Measurements from ENCODE around the gene NFASC.

The NFASC gene

DNA sequence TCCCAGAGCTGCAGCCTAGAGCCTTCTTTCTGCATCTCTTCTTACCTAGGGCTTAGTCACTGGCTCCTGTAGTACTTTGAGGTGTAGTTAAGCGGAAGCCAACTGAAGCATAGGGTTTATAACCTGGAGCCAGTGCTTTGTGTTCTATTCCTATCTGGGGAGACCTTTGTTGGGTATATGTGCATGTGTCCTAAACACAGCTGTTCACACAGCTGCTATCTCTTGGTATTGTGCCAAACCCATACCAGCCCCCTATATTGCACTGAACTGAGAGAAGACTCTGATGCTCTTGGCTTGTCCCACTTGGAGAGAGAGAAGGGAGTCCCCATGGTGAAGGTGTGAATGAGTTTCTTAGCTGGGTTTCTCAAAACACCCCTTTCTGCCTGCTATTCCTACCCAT lies 17.2 kb upstream of the NFASC start:
- Histone ChIP-seq H3K27me3 (ENCODE audit: low read depth, low read length) (peaks cover 36% of the 10 kb centered on the region), H3K79me2 (ENCODE audit: low read length) (no peaks in the 10 kb centered on the region), H3K9me3 (ENCODE audit: insufficient read depth, low read length) (no peaks in the 10 kb centered on the region), H3K4me3 (ENCODE audit: low read length) (no peak overlapping the region), H2AFZ (ENCODE audit: low read depth, low read length) (no peak overlapping the region), H3K9ac (ENCODE audit: low read length) (no peak overlapping the region), H3K4me2 (ENCODE audit: low read length) (no peak overlapping the region), H3K4me1 (ENCODE audit: low read length) (no peaks in the 10 kb centered on the region), H3K27ac (ENCODE audit: low read length) (no peak overlapping the region), H3K36me3 (replicated peaks; ENCODE audit: low read depth, low read length) (no peaks in the 10 kb centered on the region), H4K20me1 (ENCODE audit: insufficient read depth, low read length) (no peaks in the 10 kb centered on the region)
- TF ChIP-seq, protein P1, sequence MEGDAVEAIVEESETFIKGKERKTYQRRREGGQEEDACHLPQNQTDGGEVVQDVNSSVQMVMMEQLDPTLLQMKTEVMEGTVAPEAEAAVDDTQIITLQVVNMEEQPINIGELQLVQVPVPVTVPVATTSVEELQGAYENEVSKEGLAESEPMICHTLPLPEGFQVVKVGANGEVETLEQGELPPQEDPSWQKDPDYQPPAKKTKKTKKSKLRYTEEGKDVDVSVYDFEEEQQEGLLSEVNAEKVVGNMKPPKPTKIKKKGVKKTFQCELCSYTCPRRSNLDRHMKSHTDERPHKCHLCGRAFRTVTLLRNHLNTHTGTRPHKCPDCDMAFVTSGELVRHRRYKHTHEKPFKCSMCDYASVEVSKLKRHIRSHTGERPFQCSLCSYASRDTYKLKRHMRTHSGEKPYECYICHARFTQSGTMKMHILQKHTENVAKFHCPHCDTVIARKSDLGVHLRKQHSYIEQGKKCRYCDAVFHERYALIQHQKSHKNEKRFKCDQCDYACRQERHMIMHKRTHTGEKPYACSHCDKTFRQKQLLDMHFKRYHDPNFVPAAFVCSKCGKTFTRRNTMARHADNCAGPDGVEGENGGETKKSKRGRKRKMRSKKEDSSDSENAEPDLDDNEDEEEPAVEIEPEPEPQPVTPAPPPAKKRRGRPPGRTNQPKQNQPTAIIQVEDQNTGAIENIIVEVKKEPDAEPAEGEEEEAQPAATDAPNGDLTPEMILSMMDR (IDR thresholded peaks at IDR 0.05; ENCODE audit: low read depth, low read length) = no peak
- no peak for TF ChIP-seq EZH2phosphoT487 (IDR thresholded peaks at IDR 0.05; ENCODE audit: low read depth)

DNA sequence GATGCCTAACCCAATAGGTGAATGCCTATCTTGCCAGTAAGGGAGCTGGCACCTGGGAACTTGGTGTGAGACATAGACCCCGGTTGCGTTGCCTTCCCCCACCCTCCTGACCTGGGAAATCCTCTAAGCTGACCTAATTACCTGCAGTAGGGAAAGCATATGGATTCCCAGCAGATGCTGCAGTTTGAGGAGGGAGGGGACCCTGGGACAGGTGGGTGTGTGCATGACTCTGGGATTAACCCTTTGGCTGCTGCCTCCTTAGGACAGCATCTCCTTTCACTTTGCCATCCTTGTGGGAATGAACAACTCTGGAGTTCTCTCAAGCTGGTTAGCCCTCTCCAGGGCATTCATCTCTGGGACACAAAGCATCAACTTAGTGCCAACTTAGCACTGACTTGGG lies 16.4 kb upstream of the NFASC start:
- Histone ChIP-seq H3K4me2 (ENCODE audit: low read length) (no peak overlapping the region), H3K27me3 (ENCODE audit: low read depth, low read length) (peaks cover 36% of the 10 kb centered on the region)

DNA sequence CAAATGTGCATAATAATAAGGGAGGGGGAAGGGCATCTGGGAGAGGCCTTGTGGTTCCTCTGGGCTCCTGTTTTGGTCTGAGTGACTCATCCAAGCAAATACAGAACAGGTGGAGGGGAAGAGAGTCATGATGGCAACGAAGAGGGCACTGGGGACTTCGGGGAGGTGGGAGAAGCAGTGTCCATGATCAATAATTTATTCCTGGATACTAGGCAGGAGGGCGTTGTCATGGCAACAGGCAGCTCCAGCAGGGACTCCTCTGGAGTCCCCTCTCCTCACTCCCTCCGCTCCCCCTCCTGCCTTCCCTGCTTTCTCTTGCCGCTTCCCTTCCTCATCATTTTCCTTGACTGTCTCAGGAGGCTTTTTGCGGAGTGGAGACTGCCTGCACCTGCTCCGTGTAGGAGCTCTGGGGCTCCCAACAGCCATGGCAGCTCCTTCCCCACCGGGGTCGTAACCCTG lies 12.3 kb upstream of the NFASC start:
- peaks cover 5% of the 10 kb centered on the region; the same call in 1 of the 2 replicates for H3K9me3 ChIP-seq (ENCODE audit: insufficient read depth, low read length)
- TF ChIP-seq, protein P1 (IDR thresholded peaks at IDR 0.05; ENCODE audit: low read depth, low read length) = no peak
- no peak for TF ChIP-seq EZH2phosphoT487 (IDR thresholded peaks at IDR 0.05; ENCODE audit: low read depth)
- H3K27ac ChIP-seq (ENCODE audit: low read length) = no peak overlapping the region
- no peak overlapping the region for H2AFZ ChIP-seq (ENCODE audit: low read depth, low read length)
- H3K36me3 ChIP-seq (replicated peaks; ENCODE audit: low read depth, low read length) = peaks cover 4% of the 10 kb centered on the region
- H3K27me3 ChIP-seq (ENCODE audit: low read depth, low read length) = peaks cover 35% of the 10 kb centered on the region
- H3K79me2 ChIP-seq (ENCODE audit: low read length) = no peaks in the 10 kb centered on the region
- peaks cover 26% of the 10 kb centered on the region for H3K4me1 ChIP-seq (ENCODE audit: low read length)
- H3K9ac ChIP-seq (ENCODE audit: low read length) = no peak overlapping the region
- no peak overlapping the region for H3K4me2 ChIP-seq (ENCODE audit: low read length)
- H4K20me1 ChIP-seq (ENCODE audit: insufficient read depth, low read length) = no peaks in the 10 kb centered on the region
- H3K4me3 ChIP-seq (ENCODE audit: low read length) = no peak overlapping the region

More for the DNA sequence above, 16.4 kb upstream of the NFASC start:
- Histone ChIP-seq H3K36me3 (replicated peaks; ENCODE audit: low read depth, low read length) (no peaks in the 10 kb centered on the region), H3K4me1 (ENCODE audit: low read length) (no peaks in the 10 kb centered on the region), H4K20me1 (ENCODE audit: insufficient read depth, low read length) (no peaks in the 10 kb centered on the region), H3K9ac (ENCODE audit: low read length) (no peak overlapping the region), H2AFZ (ENCODE audit: low read depth, low read length) (no peak overlapping the region), H3K4me3 (ENCODE audit: low read length) (no peak overlapping the region), H3K9me3 (ENCODE audit: insufficient read depth, low read length) (no peaks in the 10 kb centered on the region), H3K27ac (ENCODE audit: low read length) (no peak overlapping the region), H3K79me2 (ENCODE audit: low read length) (no peaks in the 10 kb centered on the region)
- no peak for TF ChIP-seq EZH2phosphoT487 (IDR thresholded peaks at IDR 0.05; ENCODE audit: low read depth)
- TF ChIP-seq, protein P1 (IDR thresholded peaks at IDR 0.05; ENCODE audit: low read depth, low read length) = no peak

DNA sequence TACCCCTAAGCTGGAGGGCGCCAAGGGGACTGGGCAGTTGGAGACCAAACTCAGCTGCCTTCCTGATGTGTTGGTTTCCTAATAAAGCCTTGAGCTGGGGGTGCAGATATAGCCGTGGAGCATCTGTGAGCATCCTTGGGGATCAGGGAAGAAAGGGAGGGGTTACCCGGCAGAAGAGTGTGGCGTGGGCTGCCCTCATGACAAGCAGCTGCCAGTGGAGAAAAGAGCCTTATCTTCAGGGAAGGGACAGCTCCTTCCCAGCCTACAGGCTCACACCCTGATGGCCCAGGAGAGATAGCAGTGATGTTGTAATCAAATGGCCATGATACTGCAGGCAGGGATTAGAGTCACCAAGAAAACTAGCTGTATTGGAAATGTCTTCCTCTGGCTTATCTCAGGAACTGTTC lies 10.8 kb upstream of the NFASC start:
- Histone ChIP-seq H3K79me2 (ENCODE audit: low read length) (no peaks in the 10 kb centered on the region), H3K36me3 (replicated peaks; ENCODE audit: low read depth, low read length) (peaks cover 4% of the 10 kb centered on the region), H3K27me3 (ENCODE audit: low read depth, low read length) (peaks cover 33% of the 10 kb centered on the region), H3K27ac (ENCODE audit: low read length) (no peak overlapping the region), H3K4me3 (ENCODE audit: low read length) (no peak overlapping the region), H3K4me1 (ENCODE audit: low read length) (peaks cover 26% of the 10 kb centered on the region), H2AFZ (ENCODE audit: low read depth, low read length) (no peak overlapping the region), H3K9ac (ENCODE audit: low read length) (no peak overlapping the region), H3K9me3 (ENCODE audit: insufficient read depth, low read length) (peaks cover 5% of the 10 kb centered on the region; the same call in 1 of the 2 replicates), H3K4me2 (ENCODE audit: low read length) (no peak overlapping the region), H4K20me1 (ENCODE audit: insufficient read depth, low read length) (no peaks in the 10 kb centered on the region)
- TF ChIP-seq EZH2phosphoT487 (IDR thresholded peaks at IDR 0.05; ENCODE audit: low read depth) = no peak
- TF ChIP-seq, protein P1 (IDR thresholded peaks at IDR 0.05; ENCODE audit: low read depth, low read length) = no peak
